Measurements from ENCODE around the gene GIPC2. TPM values are rescaled to one million over a fixed set of nuclear protein-coding genes. Genes with fewer than 3 reads are reported as not detected.

GIPC2 gene, protein sequence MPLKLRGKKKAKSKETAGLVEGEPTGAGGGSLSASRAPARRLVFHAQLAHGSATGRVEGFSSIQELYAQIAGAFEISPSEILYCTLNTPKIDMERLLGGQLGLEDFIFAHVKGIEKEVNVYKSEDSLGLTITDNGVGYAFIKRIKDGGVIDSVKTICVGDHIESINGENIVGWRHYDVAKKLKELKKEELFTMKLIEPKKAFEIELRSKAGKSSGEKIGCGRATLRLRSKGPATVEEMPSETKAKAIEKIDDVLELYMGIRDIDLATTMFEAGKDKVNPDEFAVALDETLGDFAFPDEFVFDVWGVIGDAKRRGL
- total RNA-seq: 1.4 TPM in 2 replicates

DNA sequence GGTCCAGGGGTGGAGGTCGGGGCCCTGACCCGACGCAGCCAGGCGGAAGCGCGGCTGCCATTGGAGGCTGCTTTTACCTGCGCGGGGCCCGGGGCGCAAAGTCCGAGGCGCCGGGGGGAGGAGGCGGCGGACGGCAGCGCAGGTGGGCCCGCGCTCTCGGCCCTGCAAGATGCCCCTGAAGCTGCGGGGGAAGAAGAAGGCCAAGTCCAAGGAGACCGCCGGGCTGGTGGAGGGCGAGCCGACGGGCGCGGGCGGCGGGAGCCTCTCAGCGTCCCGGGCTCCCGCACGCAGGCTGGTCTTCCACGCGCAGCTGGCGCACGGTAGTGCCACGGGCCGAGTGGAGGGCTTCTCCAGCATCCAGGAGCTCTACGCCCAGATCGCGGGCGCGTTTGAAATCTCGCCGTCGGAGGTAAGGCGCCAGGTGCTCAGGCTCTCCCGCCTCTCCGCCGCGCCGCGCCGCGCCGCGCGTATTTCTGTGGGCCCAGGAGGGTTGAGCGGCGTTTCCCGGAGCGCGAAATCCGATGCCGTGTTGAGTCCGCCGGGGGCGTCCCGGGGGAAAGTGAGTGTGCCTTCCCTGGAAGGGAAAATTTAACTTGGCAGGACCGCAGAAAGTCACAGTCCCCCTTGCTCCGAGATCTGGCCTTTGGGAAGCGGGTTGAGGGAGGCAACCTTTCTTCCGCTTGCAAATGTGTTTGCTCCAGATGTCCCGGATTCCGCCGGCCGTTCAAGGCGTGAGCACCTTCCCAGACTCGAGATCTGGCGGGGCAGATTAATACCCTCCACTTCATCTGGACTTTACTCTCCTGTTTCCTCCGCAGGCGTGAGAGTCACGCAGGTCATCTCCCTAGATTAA, at the start of gene GIPC2:
Gene GIPC2, plus strand, starts transcription at position 41 of the 853 bp plus-strand sequence. Its CDS starts 129 bp downstream, at position 170.

DNA sequence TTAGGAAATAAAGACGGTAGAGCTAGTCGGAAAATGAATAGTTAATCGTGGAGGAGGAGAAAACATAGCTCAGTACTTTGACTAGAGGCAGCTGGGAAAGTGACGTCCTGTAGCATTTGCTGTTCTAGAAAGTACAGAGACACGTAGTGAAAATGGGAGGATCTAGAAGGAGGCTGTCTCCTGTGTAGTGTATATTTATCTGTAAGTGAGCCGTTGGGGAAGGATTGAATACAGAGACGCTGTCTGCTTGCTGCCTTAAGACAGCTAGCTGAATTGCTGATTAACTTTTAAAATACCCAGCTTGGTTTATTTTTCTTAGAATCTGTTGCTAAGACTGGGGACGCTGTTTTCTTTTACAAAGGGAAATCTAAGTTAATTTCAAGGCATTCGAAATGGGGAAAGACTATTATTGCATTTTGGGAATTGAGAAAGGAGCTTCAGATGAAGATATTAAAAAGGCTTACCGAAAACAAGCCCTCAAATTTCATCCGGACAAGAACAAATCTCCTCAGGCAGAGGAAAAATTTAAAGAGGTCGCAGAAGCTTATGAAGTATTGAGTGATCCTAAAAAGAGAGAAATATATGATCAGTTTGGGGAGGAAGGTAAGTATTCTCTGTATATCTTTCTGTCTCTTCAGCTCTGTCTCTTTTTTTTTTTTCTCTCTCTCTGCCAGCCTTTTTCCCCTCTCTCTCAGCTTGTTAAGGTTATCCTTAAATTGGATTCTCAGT, 40.9 kb upstream of the GIPC2 start, which contains the start of gene DNAJB4:
Gene DNAJB4, plus strand, starts transcription at position 221 of the 729 bp plus-strand sequence. Its CDS starts 172 bp downstream, at position 393.

Other genes with a start within 250 kb of the GIPC2 start
- 2.9 and 5.3 TPM in 2 replicates for gene NEXN, start 157.3 kb upstream of the GIPC2 start, total RNA-seq
- 74.1 and 84.5 TPM in 2 replicates for gene FUBP1, start 66.9 kb upstream of the GIPC2 start, total RNA-seq
- gene DNAJB4, start 41.0 kb upstream of the GIPC2 start, total RNA-seq: 48.2 and 49.6 TPM in 2 replicates

Data from myometrial cell (primary cell).